SK-N-SH (cell line): ENCODE data around the gene ZNF358. TPM values are rescaled to one million over a fixed set of nuclear protein-coding genes. Genes with fewer than 3 reads are reported as not detected.

Experiments used
- CTCF ChIA-PET: fragments of 300-600, 350-600 bp; formaldehyde crosslinking; extraction: SDS; loops from one replicate; lab custom pipeline; 2021; lab: Yijun Ruan, JAX
- POLR2A ChIA-PET: fragments of 350-600 bp; sonication (Branson Sonifier 250); formaldehyde crosslinking; extraction: SDS; loops from one replicate; lab custom pipeline; 2020; ENCODE audit warnings: antibody characterized with exemption, inconsistent platforms; lab: Yijun Ruan, JAX
- DNase-seq: peaks from one replicate; pipeline ENCODE4 v3.0.0; 2012
- H2AFZ ChIP-seq: fragments of 200-600 bp; sonication (generic); 2 replicates; pipeline ENCODE4 v1.8.1; 2016; ENCODE audit warnings: antibody characterized with exemption, mild to moderate bottlenecking, low read depth
- H3F3A ChIP-seq: fragments of 200-600 bp; sonication (generic); replicated peaks from 2 replicates; pipeline ENCODE3; 2016; ENCODE audit warnings: antibody characterized with exemption, mild to moderate bottlenecking; ENCODE audit not compliant: insufficient read depth
- H3K27ac ChIP-seq, 2 experiments: fragments of 200-500 bp in 1 of 2; fragments of 200-600 bp in 1 of 2; sonication (Bioruptor generic) in 1 of 2; sonication (generic), shearing (Covaris generic) in 1 of 2; 2 replicates each; pipeline versions ENCODE4 v1.5.1 to v1.6.1; 2014 to 2016; ENCODE audit warnings: low read depth in 2 of 2, inconsistent platforms in 1 of 2, low read length in 1 of 2, mild to moderate bottlenecking in 1 of 2, mixed read lengths in 1 of 2
- H3K27me3 ChIP-seq: fragments of 200-600 bp; sonication (generic), shearing (Covaris generic); 2 replicates; pipeline ENCODE4 v1.6.1; 2016; ENCODE audit warnings: mixed run types; ENCODE audit not compliant: insufficient read depth
- H3K36me3 ChIP-seq, 2 experiments: fragments of 200-500 bp in 1 of 2; fragments of 200-600 bp in 1 of 2; sonication (Bioruptor generic) in 1 of 2; sonication (generic) in 1 of 2; replicated peaks in 1 of 2; 2 replicates each; pipeline versions ENCODE3 to v1.5.1; 2014 to 2016; ENCODE audit warnings: low read length in 1 of 2, mild to moderate bottlenecking in 1 of 2; ENCODE audit not compliant: insufficient read depth in 2 of 2, control insufficient read depth in 1 of 2
- H3K4me1 ChIP-seq, 2 experiments: fragments of 200-500 bp in 1 of 2; fragments of 200-600 bp in 1 of 2; sonication (Bioruptor generic) in 1 of 2; sonication (generic), shearing (Covaris generic) in 1 of 2; 2 replicates each; pipeline versions ENCODE4 v1.5.1 to v1.6.1; 2014 to 2016; ENCODE audit warnings: low read depth in 1 of 2, low read length in 1 of 2, mixed run types in 1 of 2; ENCODE audit not compliant: insufficient read depth in 2 of 2, control insufficient read depth in 1 of 2
- H3K4me2 ChIP-seq: fragments of 200-600 bp; sonication (generic), shearing (Covaris generic); 2 replicates; pipeline ENCODE4 v1.6.1; 2017; ENCODE audit warnings: mixed run types
- H3K4me3 ChIP-seq, 2 experiments: fragments of 200-500 bp in 1 of 2; fragments of 200-600 bp in 1 of 2; sonication (Bioruptor generic) in 1 of 2; sonication (generic), shearing (Covaris generic) in 1 of 2; 2 replicates each; pipeline versions ENCODE4 v1.5.1 to v1.8.1; 2014 to 2016; ENCODE audit warnings: low read depth in 2 of 2, inconsistent platforms in 1 of 2, low read length in 1 of 2, mild to moderate bottlenecking in 1 of 2, mixed read lengths in 1 of 2, moderate library complexity in 1 of 2
- H3K79me2 ChIP-seq: fragments of 200-600 bp; sonication (generic); 2 replicates; pipeline ENCODE4 v1.8.1; 2017; ENCODE audit warnings: mild to moderate bottlenecking; ENCODE audit not compliant: insufficient read depth
- H3K9ac ChIP-seq: fragments of 200-600 bp; sonication (generic); 2 replicates; pipeline ENCODE4 v1.6.1; 2017; ENCODE audit warnings: mixed run types
- H3K9me2 ChIP-seq: fragments of 200-600 bp; sonication (generic); 2 replicates; pipeline ENCODE4 v1.6.1; 2017; ENCODE audit warnings: mixed run types
- H3K9me3 ChIP-seq: fragments of 200-600 bp; sonication (generic); 2 replicates; pipeline ENCODE4 v1.6.1; 2017; ENCODE audit warnings: mixed run types, mild to moderate bottlenecking, moderate library complexity
- H4K20me1 ChIP-seq: fragments of 200-600 bp; sonication (generic); 2 replicates; pipeline ENCODE4 v1.6.1; 2017; ENCODE audit warnings: mild to moderate bottlenecking, mixed run types; ENCODE audit not compliant: insufficient read depth
- CHD2 ChIP-seq: fragments of 150-350 bp; IDR thresholded peaks from 2 replicates; pipeline ENCODE4 v1.6.1; 2018; ENCODE audit warnings: low read length; ENCODE audit not compliant: partially characterized antibody
- ELF1 ChIP-seq: IDR thresholded peaks from 2 replicates; pipeline ENCODE4 v1.4.0; 2012
- EP300 ChIP-seq, 2 experiments: IDR thresholded peaks; 2 replicates each; pipeline versions ENCODE4 v1.4.0 to v1.6.1; 2012; ENCODE audit warnings: borderline replicate concordance in 1 of 2, low read depth in 1 of 2, low read length in 1 of 2
- FOXM1 ChIP-seq: IDR thresholded peaks from 2 replicates; pipeline ENCODE4 v1.4.0; 2012; ENCODE audit warnings: low read depth, mild to moderate bottlenecking
- GABPA ChIP-seq: IDR thresholded peaks from 2 replicates; pipeline ENCODE4 v1.4.0; 2012; ENCODE audit warnings: low read depth, mild to moderate bottlenecking
- GATA2 ChIP-seq: sonication (generic); formaldehyde crosslinking; IDR thresholded peaks from 2 replicates; pipeline ENCODE4 v1.5.0; 2020; ENCODE audit warnings: mild to moderate bottlenecking, missing genetic modification reagents
- MXI1 ChIP-seq: IDR thresholded peaks from 2 replicates; pipeline ENCODE4 v1.6.1; 2012; ENCODE audit warnings: mild to moderate bottlenecking, low read depth, low read length, improper control_type of control experiment
- NRF1 ChIP-seq: IDR thresholded peaks from 2 replicates; pipeline ENCODE4 v1.6.1; 2012; ENCODE audit warnings: low read depth, mild to moderate bottlenecking, low read length
- PBX3 ChIP-seq: IDR thresholded peaks from 2 replicates; pipeline ENCODE4; 2012
- RAD21 ChIP-seq: IDR thresholded peaks from 2 replicates; pipeline ENCODE4 v1.6.1; 2012; ENCODE audit warnings: mild to moderate bottlenecking, low read length
- RCOR1 ChIP-seq: fragments of 150-350 bp; IDR thresholded peaks from 2 replicates; pipeline ENCODE4 v1.6.1; 2017; ENCODE audit warnings: antibody characterized with exemption, low read length
- REST ChIP-seq: IDR thresholded peaks from 2 replicates; pipeline ENCODE4 v1.6.1; 2012; ENCODE audit warnings: mild to moderate bottlenecking, low read depth, low read length, moderate library complexity
- RFX5 ChIP-seq: IDR thresholded peaks from 2 replicates; pipeline ENCODE4 v1.6.1; 2012; ENCODE audit warnings: mild to moderate bottlenecking, improper control_type of control experiment, low read length
- SIN3A ChIP-seq: IDR thresholded peaks from 2 replicates; pipeline ENCODE4 v1.6.1; 2012; ENCODE audit warnings: low read depth, mild to moderate bottlenecking, low read length, moderate library complexity, borderline replicate concordance
- TAF1 ChIP-seq: IDR thresholded peaks from 2 replicates; pipeline ENCODE4 v1.6.1; 2012; ENCODE audit warnings: low read depth, mild to moderate bottlenecking, low read length, moderate library complexity, borderline replicate concordance
- WGBS: methylation state at CpG from one replicate; pipeline ENCODE4 v1.1.6; 2017; ENCODE audit warnings: low lambda C conversion rate; 5-methylcytosine and 5-hydroxymethylcytosine counted together
- polyA plus RNA-seq, 3 experiments: library from polyadenylated mRNA; depleted of rRNA; stranded (reverse); fragments of >200 nt; gene quantifications; 2 replicates each; pipeline ENCODE4 v1.2.3, GENCODE V29; 2012
- TF ChIP-seq, protein P1 (sequence below): IDR thresholded peaks from 2 replicates; pipeline ENCODE4 v1.4.0; 2012; ENCODE audit warnings: low read depth, borderline replicate concordance

Gene ZNF358
- polyA plus RNA-seq, 1 of the 3 experiments (the other 2 are of a cell fraction): 49.3 TPM

DNA sequence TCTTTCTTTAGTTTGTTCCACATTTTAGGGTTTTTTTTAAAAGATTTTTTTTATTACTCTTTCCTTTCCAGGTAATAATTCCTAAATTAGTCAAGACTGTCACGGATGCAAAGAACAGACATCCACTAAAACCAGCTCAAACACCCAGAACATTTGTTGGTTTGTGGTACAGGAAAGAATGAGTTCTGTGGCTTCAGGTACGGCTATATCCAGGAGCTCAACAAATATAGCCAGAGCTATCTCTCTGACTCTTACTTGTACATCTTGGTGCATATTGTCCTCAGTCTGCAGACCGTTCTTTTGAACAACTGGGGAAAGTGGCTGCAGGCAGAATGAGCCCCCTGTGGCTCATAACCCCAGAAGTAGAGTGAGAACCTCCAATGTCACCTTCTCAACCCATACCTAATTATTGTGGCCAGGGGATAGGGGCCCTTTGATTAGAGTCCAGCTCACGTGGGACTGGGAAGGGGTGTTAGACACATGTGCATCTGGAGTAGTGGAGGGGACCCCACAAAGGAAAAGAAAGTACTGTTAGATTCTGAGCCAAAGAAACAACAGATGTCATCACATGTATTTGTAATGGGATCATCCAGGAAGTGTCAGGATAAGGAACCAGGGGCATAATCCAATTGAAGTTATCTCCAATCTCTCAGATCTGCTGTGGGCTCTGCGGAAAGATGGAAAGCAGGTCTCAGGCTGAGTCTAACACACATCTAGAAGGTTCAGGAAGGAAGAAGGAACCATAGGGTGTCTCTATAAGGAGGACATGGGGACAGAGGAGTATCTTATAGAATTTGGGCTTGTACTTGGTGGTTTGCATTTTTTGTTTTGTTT lies 1.9 kb upstream of the ZNF358 start:
- peaks cover 0 to 1% of the 10 kb centered on the region in 2 experiments for H3K36me3 ChIP-seq
- ChIA-PET CTCF (interaction anchor here (1.0 to 4.5 kb wide), 2 partner anchors 8 to 17 kb away, joined by 4 to 16 read pairs; partner anchors contain the start of gene MCOLN1), POLR2A (interaction anchor here (0.8 to 2.5 kb wide), 3 partner anchors 8 to 19 kb away, joined by 3 to 7 read pairs (median 4); partner anchors contain the start of gene MCOLN1)
- no peaks in the 10 kb centered on the region for H3K27me3 ChIP-seq
- peaks cover 4 to 24% of the 10 kb centered on the region in 2 experiments; a peak in 2 of 4 replicates for H3K4me1 ChIP-seq
- H4K20me1 ChIP-seq: no peaks in the 10 kb centered on the region
- H3K4me3 ChIP-seq: no peak overlapping the region
- no peak overlapping the region for H3K4me2 ChIP-seq
- peaks cover 24% of the 10 kb centered on the region for H3K79me2 ChIP-seq
- H3K9me3 ChIP-seq: no peaks in the 10 kb centered on the region
- peak overlapping the region in 1 of 2 experiments; percentile 0; a peak in 2 of 4 replicates for H3K27ac ChIP-seq
- 75% methylated on average over 5 of the region's 5 CpGs for WGBS
- DNase-seq: peak; percentile 63
- H3K9me2 ChIP-seq: no peaks in the 10 kb centered on the region
- no peak overlapping the region for H3K9ac ChIP-seq
- TF ChIP-seq REST (no peak), SIN3A (no peak), CHD2 (peak; percentile 49), MXI1 (peak; percentile 25; the same call in 1 of the 2 replicates), GABPA (no peak), RCOR1 (peak; percentile 71; the same call in 1 of the 2 replicates), EP300 (IDR thresholded peaks at IDR 0.05; ENCODE audit: borderline replicate concordance in 1 of 2, low read depth in 1 of 2, low read length in 1 of 2) (peak in 1 of 2 experiments; percentile 78; a peak in 1 of 4 replicates), ELF1 (no peak), FOXM1 (no peak), NRF1 (no peak), RAD21 (no peak), RFX5 (no peak), PBX3 (no peak), GATA2 (CRISPR knock-in tag) (peak; percentile 90), TAF1 (no peak)
- TF ChIP-seq, protein P1, sequence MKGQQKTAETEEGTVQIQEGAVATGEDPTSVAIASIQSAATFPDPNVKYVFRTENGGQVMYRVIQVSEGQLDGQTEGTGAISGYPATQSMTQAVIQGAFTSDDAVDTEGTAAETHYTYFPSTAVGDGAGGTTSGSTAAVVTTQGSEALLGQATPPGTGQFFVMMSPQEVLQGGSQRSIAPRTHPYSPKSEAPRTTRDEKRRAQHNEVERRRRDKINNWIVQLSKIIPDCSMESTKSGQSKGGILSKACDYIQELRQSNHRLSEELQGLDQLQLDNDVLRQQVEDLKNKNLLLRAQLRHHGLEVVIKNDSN: no peak
- H3F3A ChIP-seq: no peaks in the 10 kb centered on the region
- H2AFZ ChIP-seq: no peak overlapping the region
